OCI-LY3 (cell line): Measurements from ENCODE around the gene ULK1.
A peak's percentile ranks its signal among the peaks of the same experiment; 100 is the strongest.

Source experiments
- H2AFZ ChIP-seq: fragments of 200-600, 300-600 bp; shearing (Covaris generic); 2 replicates; pipeline ENCODE4 v1.6.0; 2014; ENCODE audit warnings: antibody characterized with exemption, low read depth, low read length
- H3K27ac ChIP-seq: fragments of 200-600, 300-600 bp; sonication (generic); 2 replicates; pipeline ENCODE4 v1.5.1; 2014; ENCODE audit warnings: mild to moderate bottlenecking, low read length, moderate library complexity, mixed read lengths
- H3K27me3 ChIP-seq: fragments of 200-600, 300-600 bp; sonication (generic); 2 replicates; pipeline ENCODE4 v1.6.1; 2014; ENCODE audit warnings: low read depth, low read length, mixed read lengths
- H3K36me3 ChIP-seq: fragments of 200-600, 300-600 bp; sonication (generic); replicated peaks from 2 replicates; pipeline ENCODE3; 2014; ENCODE audit warnings: low read depth, low read length, mixed read lengths
- H3K4me1 ChIP-seq: fragments of 300-600, 200-600 bp; sonication (generic); 2 replicates; pipeline ENCODE4 v1.6.1; 2014; ENCODE audit warnings: low read length, mixed read lengths
- H3K4me2 ChIP-seq: fragments of 200-600, 300-600 bp; sonication (generic); 2 replicates; pipeline ENCODE4 v1.6.1; 2014; ENCODE audit warnings: low read length, mixed read lengths
- H3K4me3 ChIP-seq: fragments of 300-600, 200-600 bp; sonication (generic); 2 replicates; pipeline ENCODE4 v1.5.1; 2014; ENCODE audit warnings: antibody characterized with exemption, mild to moderate bottlenecking, low read length, moderate library complexity
- H3K79me2 ChIP-seq: fragments of 300-600, 200-600 bp; shearing (Covaris generic); 2 replicates; pipeline ENCODE4 v1.6.1; 2014; ENCODE audit warnings: mild to moderate bottlenecking, low read length, mixed read lengths
- H3K9ac ChIP-seq: fragments of 300-600, 200-600 bp; shearing (Covaris generic); 2 replicates; pipeline ENCODE4 v1.6.0; 2014; ENCODE audit warnings: mild to moderate bottlenecking, low read length, moderate library complexity
- H3K9me3 ChIP-seq: fragments of 200-600, 300-600 bp; shearing (Covaris generic); 2 replicates; pipeline ENCODE4 v1.6.1; 2014; ENCODE audit warnings: low read length, mixed read lengths; ENCODE audit not compliant: insufficient read depth
- H4K20me1 ChIP-seq: fragments of 200-600, 300-600 bp; sonication (generic); 2 replicates; pipeline ENCODE4 v1.6.1; 2016; ENCODE audit warnings: low read length, mixed read lengths; ENCODE audit not compliant: insufficient read depth
- EZH2phosphoT487 ChIP-seq: fragments of 200-600 bp; shearing (Covaris generic); IDR thresholded peaks from 2 replicates; pipeline ENCODE4 v1.6.1; 2018; ENCODE audit warnings: antibody characterized with exemption, mixed run types, low read depth
- TF ChIP-seq, protein P1 (sequence below): fragments of 200-600, 300-600 bp; sonication (generic); IDR thresholded peaks from 2 replicates; pipeline ENCODE4 v1.5.1; 2014; ENCODE audit warnings: antibody characterized with exemption, low read length, low read depth

ULK1 gene

DNA sequence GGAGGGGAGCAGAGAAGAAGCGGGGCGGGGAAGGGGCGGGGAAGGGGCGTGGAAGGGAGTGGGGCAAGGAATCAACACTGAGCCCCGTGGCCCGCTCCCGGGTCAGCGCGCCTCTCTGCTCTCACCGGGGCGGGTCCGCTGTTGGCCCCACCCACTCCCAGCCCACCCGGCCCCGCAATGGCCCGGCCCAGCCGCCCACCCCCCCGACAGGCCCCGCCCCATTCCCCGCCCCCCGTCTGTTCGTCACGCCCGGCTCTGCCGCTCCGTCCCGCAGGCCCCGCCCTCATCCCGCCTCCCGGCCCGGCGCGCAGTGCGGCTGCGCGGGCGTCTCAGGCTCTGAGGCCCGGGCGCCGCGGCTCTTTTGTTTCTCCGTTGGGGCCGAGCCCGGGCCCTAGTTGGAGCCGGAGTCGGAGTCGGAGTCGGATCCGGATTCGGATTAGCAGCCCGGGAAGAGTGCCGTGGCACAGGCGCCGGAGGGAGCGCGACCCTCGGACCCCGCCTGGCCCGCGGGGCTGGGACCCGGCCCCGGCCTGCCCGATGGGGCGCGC is at the start of gene ULK1:
Gene ULK1, plus strand, starts transcription at position 310 of the 548 bp plus-strand sequence. CDS start 380 bp downstream, outside the sequence.
- Histone ChIP-seq H3K36me3 (peaks cover 10% of the 10 kb centered on the region), H3K4me2 (peak within 1 kb of the TSS; percentile 100), H4K20me1 (peaks cover 23% of the 10 kb centered on the region), H3K4me1 (peaks cover 11% of the 10 kb centered on the region), H3K27me3 (no peaks in the 10 kb centered on the region), H3K4me3 (peak within 1 kb of the TSS; percentile 99), H3K27ac (no peak within 1 kb of the TSS), H2AFZ (0 out of 2 replicates have a peak within 1 kb of the TSS, but pooled peaks have one; percentile 11), H3K9me3 (no peaks in the 10 kb centered on the region), H3K79me2 (peaks cover 10% of the 10 kb centered on the region), H3K9ac (peak within 1 kb of the TSS; percentile 88)
- TF ChIP-seq, protein P1, sequence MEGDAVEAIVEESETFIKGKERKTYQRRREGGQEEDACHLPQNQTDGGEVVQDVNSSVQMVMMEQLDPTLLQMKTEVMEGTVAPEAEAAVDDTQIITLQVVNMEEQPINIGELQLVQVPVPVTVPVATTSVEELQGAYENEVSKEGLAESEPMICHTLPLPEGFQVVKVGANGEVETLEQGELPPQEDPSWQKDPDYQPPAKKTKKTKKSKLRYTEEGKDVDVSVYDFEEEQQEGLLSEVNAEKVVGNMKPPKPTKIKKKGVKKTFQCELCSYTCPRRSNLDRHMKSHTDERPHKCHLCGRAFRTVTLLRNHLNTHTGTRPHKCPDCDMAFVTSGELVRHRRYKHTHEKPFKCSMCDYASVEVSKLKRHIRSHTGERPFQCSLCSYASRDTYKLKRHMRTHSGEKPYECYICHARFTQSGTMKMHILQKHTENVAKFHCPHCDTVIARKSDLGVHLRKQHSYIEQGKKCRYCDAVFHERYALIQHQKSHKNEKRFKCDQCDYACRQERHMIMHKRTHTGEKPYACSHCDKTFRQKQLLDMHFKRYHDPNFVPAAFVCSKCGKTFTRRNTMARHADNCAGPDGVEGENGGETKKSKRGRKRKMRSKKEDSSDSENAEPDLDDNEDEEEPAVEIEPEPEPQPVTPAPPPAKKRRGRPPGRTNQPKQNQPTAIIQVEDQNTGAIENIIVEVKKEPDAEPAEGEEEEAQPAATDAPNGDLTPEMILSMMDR: no peak
- no peak for TF ChIP-seq EZH2phosphoT487

- Histone ChIP-seq H3K9me3 (no peaks in the 10 kb centered on the region), H3K79me2 (no peaks in the 10 kb centered on the region), H3K4me3 (no peak overlapping the region), H4K20me1 (no peaks in the 10 kb centered on the region), H3K4me1 (no peaks in the 10 kb centered on the region), H3K27ac (no peak overlapping the region), H3K4me2 (no peak overlapping the region), H3K9ac (no peak overlapping the region), H2AFZ (no peak overlapping the region), H3K36me3 (no peaks in the 10 kb centered on the region), H3K27me3 (no peaks in the 10 kb centered on the region)
- no peak for TF ChIP-seq EZH2phosphoT487
- TF ChIP-seq, protein P1: no peak
Observed at GRCh38 chr12:131844656-131845055, 49.8 kb upstream of the ULK1 start.

- Histone ChIP-seq H3K79me2 (no peaks in the 10 kb centered on the region), H4K20me1 (no peaks in the 10 kb centered on the region), H3K9ac (no peak overlapping the region), H3K4me3 (no peak overlapping the region), H3K36me3 (no peaks in the 10 kb centered on the region), H3K27ac (no peak overlapping the region), H2AFZ (no peak overlapping the region), H3K4me1 (no peaks in the 10 kb centered on the region), H3K4me2 (no peak overlapping the region), H3K9me3 (no peaks in the 10 kb centered on the region), H3K27me3 (no peaks in the 10 kb centered on the region)
- TF ChIP-seq EZH2phosphoT487: no peak
- TF ChIP-seq, protein P1: no peak
Observed at GRCh38 chr12:131845121-131845520, 49.3 kb upstream of the ULK1 start.

- Histone ChIP-seq H3K4me1 (no peaks in the 10 kb centered on the region), H3K9me3 (no peaks in the 10 kb centered on the region), H3K79me2 (no peaks in the 10 kb centered on the region), H3K9ac (no peak overlapping the region), H3K36me3 (no peaks in the 10 kb centered on the region), H3K4me2 (no peak overlapping the region), H3K4me3 (no peak overlapping the region), H2AFZ (no peak overlapping the region), H4K20me1 (no peaks in the 10 kb centered on the region), H3K27me3 (no peaks in the 10 kb centered on the region), H3K27ac (no peak overlapping the region)
- TF ChIP-seq EZH2phosphoT487: no peak
- TF ChIP-seq, protein P1: no peak
Observed at GRCh38 chr12:131847456-131847855, 47.0 kb upstream of the ULK1 start.
